Tibial nerve (tissue), 3 donors: ENCODE results near the gene SLC12A1.

Experiments used
- POLR2A ChIP-seq, 2 donors: fragments of 450-650 bp; IDR thresholded peaks; one replicate each; pipeline ENCODE4 v1.6.1; 2017; ENCODE audit warnings: antibody characterized with exemption in 2 of 2, mild to moderate bottlenecking in 2 of 2, moderate library complexity in 2 of 2
- TF ChIP-seq, protein P1 (sequence below), 5 experiments: fragments of 200-600 bp in 3 of 5; fragments of 450-650 bp in 2 of 5; sonication (generic) in 3 of 5; IDR thresholded peaks; one replicate each; pipeline ENCODE4 v1.5.1; 2016 to 2019; ENCODE audit warnings: antibody characterized with exemption in 5 of 5, mild to moderate bottlenecking in 3 of 5, moderate library complexity in 2 of 5

DNA sequence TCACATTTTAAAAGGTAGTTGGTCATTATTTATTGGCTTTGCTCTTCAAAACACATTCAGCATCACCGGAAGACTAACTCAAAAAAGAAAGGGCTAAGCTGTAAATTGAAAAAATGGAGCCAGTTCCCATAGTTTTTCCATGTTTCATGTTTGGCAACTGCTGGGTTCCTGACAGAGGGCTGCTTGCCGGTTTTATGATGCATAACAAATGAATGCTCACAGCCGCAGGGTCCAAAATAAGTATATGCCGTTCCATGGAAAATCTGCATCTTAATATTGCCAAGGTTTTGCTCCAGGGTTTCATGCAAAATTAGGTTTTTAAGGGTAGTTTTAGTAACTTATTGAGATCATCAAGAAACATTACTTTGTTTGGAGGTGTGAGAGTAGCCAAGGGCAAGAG lies 15.8 kb downstream of the SLC12A1 start:
- TF ChIP-seq, protein P1, sequence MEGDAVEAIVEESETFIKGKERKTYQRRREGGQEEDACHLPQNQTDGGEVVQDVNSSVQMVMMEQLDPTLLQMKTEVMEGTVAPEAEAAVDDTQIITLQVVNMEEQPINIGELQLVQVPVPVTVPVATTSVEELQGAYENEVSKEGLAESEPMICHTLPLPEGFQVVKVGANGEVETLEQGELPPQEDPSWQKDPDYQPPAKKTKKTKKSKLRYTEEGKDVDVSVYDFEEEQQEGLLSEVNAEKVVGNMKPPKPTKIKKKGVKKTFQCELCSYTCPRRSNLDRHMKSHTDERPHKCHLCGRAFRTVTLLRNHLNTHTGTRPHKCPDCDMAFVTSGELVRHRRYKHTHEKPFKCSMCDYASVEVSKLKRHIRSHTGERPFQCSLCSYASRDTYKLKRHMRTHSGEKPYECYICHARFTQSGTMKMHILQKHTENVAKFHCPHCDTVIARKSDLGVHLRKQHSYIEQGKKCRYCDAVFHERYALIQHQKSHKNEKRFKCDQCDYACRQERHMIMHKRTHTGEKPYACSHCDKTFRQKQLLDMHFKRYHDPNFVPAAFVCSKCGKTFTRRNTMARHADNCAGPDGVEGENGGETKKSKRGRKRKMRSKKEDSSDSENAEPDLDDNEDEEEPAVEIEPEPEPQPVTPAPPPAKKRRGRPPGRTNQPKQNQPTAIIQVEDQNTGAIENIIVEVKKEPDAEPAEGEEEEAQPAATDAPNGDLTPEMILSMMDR (IDR thresholded peaks at IDR 0.05) = no peak
- TF ChIP-seq POLR2A (IDR thresholded peaks at IDR 0.05) = no peak
